ENCODE data around the gene DUSP2. TPM values are rescaled to one million over a fixed set of nuclear protein-coding genes. Genes with fewer than 3 reads are reported as not detected.
"Not testable (repeated sequence)": the region's sequence is repeated elsewhere in the genome, so short reads cannot be mapped to it uniquely, and the experiment has no call there.

The DUSP2 gene
- total and polyA plus RNA-seq, 2 donors (not counting 1 experiment from before 2014, with no cell fraction given), result 0.17 to 0.33 TPM

- H3K4me3 ChIP-seq (replicated peaks in 1 of 4; ENCODE audit: control extremely low read depth in 1 of 4, insufficient read depth in 1 of 4, low read depth in 3 of 4, low read length in 4 of 4), result no peak overlapping the region
- H3K79me2 ChIP-seq (ENCODE audit: control insufficient read depth, insufficient read depth, low read length), result no peaks in the 10 kb centered on the region
- H3K27me3 ChIP-seq (ENCODE audit: control insufficient read depth, insufficient read depth, low read length), result no peaks in the 10 kb centered on the region
- H3K36me3 ChIP-seq (ENCODE audit: control insufficient read depth, insufficient read depth, low read length), result no peaks in the 10 kb centered on the region
- H3K9ac ChIP-seq (ENCODE audit: insufficient read depth, low read length), result no peak overlapping the region
- H2AFZ ChIP-seq (ENCODE audit: low read length), result no peak overlapping the region
- H4K20me1 ChIP-seq (ENCODE audit: control insufficient read depth, extremely low read depth, insufficient read depth, low read length), result no peaks in the 10 kb centered on the region
- no peak for DNase-seq (ENCODE audit: low read depth in 2 of 2)
- no peaks in the 10 kb centered on the region for H3K9me3 ChIP-seq (ENCODE audit: control insufficient read depth, insufficient read depth, low read depth, low read length)
- no peak overlapping the region for H3K4me2 ChIP-seq (ENCODE audit: extremely low read depth, insufficient read depth, low read length)
- TF ChIP-seq CTCF (conservative IDR thresholded peaks at IDR 0.05 in 1 of 2, IDR thresholded peaks at IDR 0.05 in 1 of 2; ENCODE audit: low read depth in 1 of 2, low read length in 2 of 2) (no peak), EZH2 (IDR thresholded peaks at IDR 0.05; ENCODE audit: low read length, missing control alignments) (no peak)
- H3K4me1 ChIP-seq (ENCODE audit: control insufficient read depth, extremely low read depth, insufficient read depth, low read length), result peaks cover 4% of the 10 kb centered on the region
- no peak overlapping the region for H3K27ac ChIP-seq (ENCODE audit: insufficient read depth, low read length)
Observed at GRCh38 chr2:96143848-96144480, 1.3 kb downstream of the DUSP2 start.

- H3K9ac ChIP-seq (ENCODE audit: insufficient read depth, low read length), result no peak overlapping the region
- no peak overlapping the region for H3K4me2 ChIP-seq (ENCODE audit: extremely low read depth, insufficient read depth, low read length)
- DNase-seq (ENCODE audit: low read depth in 2 of 2), result no peak
- no peaks in the 10 kb centered on the region for H4K20me1 ChIP-seq (ENCODE audit: control insufficient read depth, extremely low read depth, insufficient read depth, low read length)
- H2AFZ ChIP-seq (ENCODE audit: low read length), result no peak overlapping the region
- H3K27me3 ChIP-seq (ENCODE audit: control insufficient read depth, insufficient read depth, low read length), result no peaks in the 10 kb centered on the region
- H3K4me3 ChIP-seq (replicated peaks in 1 of 4; ENCODE audit: control extremely low read depth in 1 of 4, insufficient read depth in 1 of 4, low read depth in 3 of 4, low read length in 4 of 4), result no peak overlapping the region
- H3K9me3 ChIP-seq (ENCODE audit: control insufficient read depth, insufficient read depth, low read depth, low read length), result no peaks in the 10 kb centered on the region
- TF ChIP-seq CTCF (conservative IDR thresholded peaks at IDR 0.05 in 1 of 2, IDR thresholded peaks at IDR 0.05 in 1 of 2; ENCODE audit: low read depth in 1 of 2, low read length in 2 of 2), result no peak
- no peak for TF ChIP-seq EZH2 (IDR thresholded peaks at IDR 0.05; ENCODE audit: low read length, missing control alignments)
- H3K79me2 ChIP-seq (ENCODE audit: control insufficient read depth, insufficient read depth, low read length), result no peaks in the 10 kb centered on the region
- no peaks in the 10 kb centered on the region for H3K4me1 ChIP-seq (ENCODE audit: control insufficient read depth, extremely low read depth, insufficient read depth, low read length)
- H3K36me3 ChIP-seq (ENCODE audit: control insufficient read depth, insufficient read depth, low read length), result no peaks in the 10 kb centered on the region
- H3K27ac ChIP-seq (ENCODE audit: insufficient read depth, low read length), result no peak overlapping the region
Observed at GRCh38 chr2:96143231-96143847, 1.9 kb downstream of the DUSP2 start.

GRCh38 chr2:96142217-96143113 lies 2.8 kb downstream of the DUSP2 start:
- Histone ChIP-seq H3K4me2 (ENCODE audit: extremely low read depth, insufficient read depth, low read length) (no peak overlapping the region), H3K4me1 (ENCODE audit: control insufficient read depth, extremely low read depth, insufficient read depth, low read length) (no peaks in the 10 kb centered on the region), H3K9ac (ENCODE audit: insufficient read depth, low read length) (no peak overlapping the region), H3K9me3 (ENCODE audit: control insufficient read depth, insufficient read depth, low read depth, low read length) (no peaks in the 10 kb centered on the region), H3K4me3 (replicated peaks in 1 of 4; ENCODE audit: control extremely low read depth in 1 of 4, insufficient read depth in 1 of 4, low read depth in 3 of 4, low read length in 4 of 4) (no peak overlapping the region), H3K79me2 (ENCODE audit: control insufficient read depth, insufficient read depth, low read length) (no peaks in the 10 kb centered on the region), H2AFZ (ENCODE audit: low read length) (no peak overlapping the region), H4K20me1 (ENCODE audit: control insufficient read depth, extremely low read depth, insufficient read depth, low read length) (no peaks in the 10 kb centered on the region), H3K27ac (ENCODE audit: insufficient read depth, low read length) (no peak overlapping the region), H3K36me3 (ENCODE audit: control insufficient read depth, insufficient read depth, low read length) (no peaks in the 10 kb centered on the region), H3K27me3 (ENCODE audit: control insufficient read depth, insufficient read depth, low read length) (peaks cover 3% of the 10 kb centered on the region)
- no peak for DNase-seq (ENCODE audit: low read depth in 2 of 2)
- TF ChIP-seq EZH2 (IDR thresholded peaks at IDR 0.05; ENCODE audit: low read length, missing control alignments) (no peak), CTCF (conservative IDR thresholded peaks at IDR 0.05 in 1 of 2, IDR thresholded peaks at IDR 0.05 in 1 of 2; ENCODE audit: low read depth in 1 of 2, low read length in 2 of 2) (no peak)

GRCh38 chr2:96141624-96141967 lies 3.6 kb downstream of the DUSP2 start:
- H4K20me1 ChIP-seq (ENCODE audit: control insufficient read depth, extremely low read depth, insufficient read depth, low read length); H2AFZ ChIP-seq (ENCODE audit: low read length); H3K36me3 ChIP-seq (ENCODE audit: control insufficient read depth, insufficient read depth, low read length); H3K27me3 ChIP-seq (ENCODE audit: control insufficient read depth, insufficient read depth, low read length); H3K9ac ChIP-seq (ENCODE audit: insufficient read depth, low read length); H3K4me1 ChIP-seq (ENCODE audit: control insufficient read depth, extremely low read depth, insufficient read depth, low read length); H3K4me3 ChIP-seq (replicated peaks in 1 of 4; ENCODE audit: control extremely low read depth in 1 of 4, insufficient read depth in 1 of 4, low read depth in 3 of 4, low read length in 4 of 4); H3K79me2 ChIP-seq (ENCODE audit: control insufficient read depth, insufficient read depth, low read length); H3K4me2 ChIP-seq (ENCODE audit: extremely low read depth, insufficient read depth, low read length); H3K27ac ChIP-seq (ENCODE audit: insufficient read depth, low read length); DNase-seq (ENCODE audit: low read depth in 2 of 2); H3K9me3 ChIP-seq (ENCODE audit: control insufficient read depth, insufficient read depth, low read depth, low read length): not testable (repeated sequence)

Measured in fibroblast of lung (primary cell).